ENCODE data around the gene STXBP1. TPM values are rescaled to one million over a fixed set of nuclear protein-coding genes. Genes with fewer than 3 reads are reported as not detected.
A peak's percentile ranks its signal among the peaks of the same experiment; 100 is the strongest.

STXBP1 gene
- total and polyA plus RNA-seq, 9 of the 15 experiments (the other 6 are each of a cell fraction or from before 2014, with no cell fraction given) = 4.6 to 35.1 (median 9.7) TPM

DNA sequence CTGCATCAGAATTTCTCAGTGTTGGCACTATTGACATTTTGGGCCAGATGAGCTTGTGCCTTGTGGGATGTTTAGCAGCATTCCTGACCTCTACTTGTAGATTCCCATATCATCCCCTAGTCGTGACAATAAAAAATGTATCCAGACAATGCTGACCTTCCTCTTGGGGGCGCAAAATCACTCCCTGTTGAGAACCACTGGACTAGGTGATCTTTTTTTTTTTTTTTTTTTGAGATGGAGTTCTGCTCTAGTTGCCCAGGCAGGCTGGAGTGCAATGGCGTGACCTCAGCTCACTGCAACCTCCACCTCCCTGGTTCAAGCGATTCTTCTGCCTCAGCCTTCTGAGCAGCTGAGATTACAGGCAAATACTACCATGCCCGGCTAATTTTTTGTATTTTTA lies 22.6 kb downstream of the STXBP1 start (continued):
- TF ChIP-seq, protein P1, sequence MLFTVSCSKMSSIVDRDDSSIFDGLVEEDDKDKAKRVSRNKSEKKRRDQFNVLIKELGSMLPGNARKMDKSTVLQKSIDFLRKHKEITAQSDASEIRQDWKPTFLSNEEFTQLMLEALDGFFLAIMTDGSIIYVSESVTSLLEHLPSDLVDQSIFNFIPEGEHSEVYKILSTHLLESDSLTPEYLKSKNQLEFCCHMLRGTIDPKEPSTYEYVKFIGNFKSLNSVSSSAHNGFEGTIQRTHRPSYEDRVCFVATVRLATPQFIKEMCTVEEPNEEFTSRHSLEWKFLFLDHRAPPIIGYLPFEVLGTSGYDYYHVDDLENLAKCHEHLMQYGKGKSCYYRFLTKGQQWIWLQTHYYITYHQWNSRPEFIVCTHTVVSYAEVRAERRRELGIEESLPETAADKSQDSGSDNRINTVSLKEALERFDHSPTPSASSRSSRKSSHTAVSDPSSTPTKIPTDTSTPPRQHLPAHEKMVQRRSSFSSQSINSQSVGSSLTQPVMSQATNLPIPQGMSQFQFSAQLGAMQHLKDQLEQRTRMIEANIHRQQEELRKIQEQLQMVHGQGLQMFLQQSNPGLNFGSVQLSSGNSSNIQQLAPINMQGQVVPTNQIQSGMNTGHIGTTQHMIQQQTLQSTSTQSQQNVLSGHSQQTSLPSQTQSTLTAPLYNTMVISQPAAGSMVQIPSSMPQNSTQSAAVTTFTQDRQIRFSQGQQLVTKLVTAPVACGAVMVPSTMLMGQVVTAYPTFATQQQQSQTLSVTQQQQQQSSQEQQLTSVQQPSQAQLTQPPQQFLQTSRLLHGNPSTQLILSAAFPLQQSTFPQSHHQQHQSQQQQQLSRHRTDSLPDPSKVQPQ (CRISPR knock-in tag; IDR thresholded peaks at IDR 0.05; ENCODE audit: borderline replicate concordance) = no peak
- TF ChIP-seq ZNF384 (IDR thresholded peaks at IDR 0.05; ENCODE audit: low read depth, low read length) = peak; percentile 97
- TF ChIP-seq RBM22 (IDR thresholded peaks at IDR 0.05; ENCODE audit: low read depth, low read length, poor library complexity, severe bottlenecking) = no peak
- TF ChIP-seq STAT5A (IDR thresholded peaks at IDR 0.05; ENCODE audit: borderline replicate concordance, low read length) = no peak
- peak in 1 of 2 experiments; percentile 47; a peak in 2 of 4 replicates for TF ChIP-seq RAD21 (CRISPR knock-in tag; conservative IDR thresholded peaks at IDR 0.05 in 1 of 2, IDR thresholded peaks at IDR 0.05 in 1 of 2)
- TF ChIP-seq ZNF408 (CRISPR knock-in tag; IDR thresholded peaks at IDR 0.05; ENCODE audit: low read depth) = no peak
- TF ChIP-seq NCOA6 (IDR thresholded peaks at IDR 0.05) = no peak
- no peak for TF ChIP-seq KDM5B (IDR thresholded peaks at IDR 0.05; ENCODE audit: insufficient replicate concordance, low read depth, low read length)
- no peak for TF ChIP-seq TRIM28 (IDR thresholded peaks at IDR 0.05)
- TF ChIP-seq HNRNPH1 (optimal IDR thresholded peaks at IDR 0.05; ENCODE audit: low read depth, low read length) = no peak
- TF ChIP-seq, protein P2, sequence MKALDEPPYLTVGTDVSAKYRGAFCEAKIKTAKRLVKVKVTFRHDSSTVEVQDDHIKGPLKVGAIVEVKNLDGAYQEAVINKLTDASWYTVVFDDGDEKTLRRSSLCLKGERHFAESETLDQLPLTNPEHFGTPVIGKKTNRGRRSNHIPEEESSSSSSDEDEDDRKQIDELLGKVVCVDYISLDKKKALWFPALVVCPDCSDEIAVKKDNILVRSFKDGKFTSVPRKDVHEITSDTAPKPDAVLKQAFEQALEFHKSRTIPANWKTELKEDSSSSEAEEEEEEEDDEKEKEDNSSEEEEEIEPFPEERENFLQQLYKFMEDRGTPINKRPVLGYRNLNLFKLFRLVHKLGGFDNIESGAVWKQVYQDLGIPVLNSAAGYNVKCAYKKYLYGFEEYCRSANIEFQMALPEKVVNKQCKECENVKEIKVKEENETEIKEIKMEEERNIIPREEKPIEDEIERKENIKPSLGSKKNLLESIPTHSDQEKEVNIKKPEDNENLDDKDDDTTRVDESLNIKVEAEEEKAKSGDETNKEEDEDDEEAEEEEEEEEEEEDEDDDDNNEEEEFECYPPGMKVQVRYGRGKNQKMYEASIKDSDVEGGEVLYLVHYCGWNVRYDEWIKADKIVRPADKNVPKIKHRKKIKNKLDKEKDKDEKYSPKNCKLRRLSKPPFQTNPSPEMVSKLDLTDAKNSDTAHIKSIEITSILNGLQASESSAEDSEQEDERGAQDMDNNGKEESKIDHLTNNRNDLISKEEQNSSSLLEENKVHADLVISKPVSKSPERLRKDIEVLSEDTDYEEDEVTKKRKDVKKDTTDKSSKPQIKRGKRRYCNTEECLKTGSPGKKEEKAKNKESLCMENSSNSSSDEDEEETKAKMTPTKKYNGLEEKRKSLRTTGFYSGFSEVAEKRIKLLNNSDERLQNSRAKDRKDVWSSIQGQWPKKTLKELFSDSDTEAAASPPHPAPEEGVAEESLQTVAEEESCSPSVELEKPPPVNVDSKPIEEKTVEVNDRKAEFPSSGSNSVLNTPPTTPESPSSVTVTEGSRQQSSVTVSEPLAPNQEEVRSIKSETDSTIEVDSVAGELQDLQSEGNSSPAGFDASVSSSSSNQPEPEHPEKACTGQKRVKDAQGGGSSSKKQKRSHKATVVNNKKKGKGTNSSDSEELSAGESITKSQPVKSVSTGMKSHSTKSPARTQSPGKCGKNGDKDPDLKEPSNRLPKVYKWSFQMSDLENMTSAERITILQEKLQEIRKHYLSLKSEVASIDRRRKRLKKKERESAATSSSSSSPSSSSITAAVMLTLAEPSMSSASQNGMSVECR (CRISPR knock-in tag; IDR thresholded peaks at IDR 0.05) = no peak
- no peak for TF ChIP-seq TAF15 (IDR thresholded peaks at IDR 0.05; ENCODE audit: low read depth, low read length)
- TF ChIP-seq POLR3A (IDR thresholded peaks at IDR 0.05; ENCODE audit: borderline replicate concordance, extremely low read depth, insufficient read depth, insufficient read length) = no peak
- TF ChIP-seq KHSRP (IDR thresholded peaks at IDR 0.05) = no peak
- TF ChIP-seq CREBBP (IDR thresholded peaks at IDR 0.05; ENCODE audit: low read depth, low read length) = no peak
- TF ChIP-seq KAT8 (IDR thresholded peaks at IDR 0.05; ENCODE audit: low read depth) = no peak
- TF ChIP-seq, protein P3, sequence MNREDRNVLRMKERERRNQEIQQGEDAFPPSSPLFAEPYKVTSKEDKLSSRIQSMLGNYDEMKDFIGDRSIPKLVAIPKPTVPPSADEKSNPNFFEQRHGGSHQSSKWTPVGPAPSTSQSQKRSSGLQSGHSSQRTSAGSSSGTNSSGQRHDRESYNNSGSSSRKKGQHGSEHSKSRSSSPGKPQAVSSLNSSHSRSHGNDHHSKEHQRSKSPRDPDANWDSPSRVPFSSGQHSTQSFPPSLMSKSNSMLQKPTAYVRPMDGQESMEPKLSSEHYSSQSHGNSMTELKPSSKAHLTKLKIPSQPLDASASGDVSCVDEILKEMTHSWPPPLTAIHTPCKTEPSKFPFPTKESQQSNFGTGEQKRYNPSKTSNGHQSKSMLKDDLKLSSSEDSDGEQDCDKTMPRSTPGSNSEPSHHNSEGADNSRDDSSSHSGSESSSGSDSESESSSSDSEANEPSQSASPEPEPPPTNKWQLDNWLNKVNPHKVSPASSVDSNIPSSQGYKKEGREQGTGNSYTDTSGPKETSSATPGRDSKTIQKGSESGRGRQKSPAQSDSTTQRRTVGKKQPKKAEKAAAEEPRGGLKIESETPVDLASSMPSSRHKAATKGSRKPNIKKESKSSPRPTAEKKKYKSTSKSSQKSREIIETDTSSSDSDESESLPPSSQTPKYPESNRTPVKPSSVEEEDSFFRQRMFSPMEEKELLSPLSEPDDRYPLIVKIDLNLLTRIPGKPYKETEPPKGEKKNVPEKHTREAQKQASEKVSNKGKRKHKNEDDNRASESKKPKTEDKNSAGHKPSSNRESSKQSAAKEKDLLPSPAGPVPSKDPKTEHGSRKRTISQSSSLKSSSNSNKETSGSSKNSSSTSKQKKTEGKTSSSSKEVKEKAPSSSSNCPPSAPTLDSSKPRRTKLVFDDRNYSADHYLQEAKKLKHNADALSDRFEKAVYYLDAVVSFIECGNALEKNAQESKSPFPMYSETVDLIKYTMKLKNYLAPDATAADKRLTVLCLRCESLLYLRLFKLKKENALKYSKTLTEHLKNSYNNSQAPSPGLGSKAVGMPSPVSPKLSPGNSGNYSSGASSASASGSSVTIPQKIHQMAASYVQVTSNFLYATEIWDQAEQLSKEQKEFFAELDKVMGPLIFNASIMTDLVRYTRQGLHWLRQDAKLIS (CRISPR knock-in tag; IDR thresholded peaks at IDR 0.05) = no peak

All from K562 (cell line).